ENCODE results near the gene TRMT1L. TPM values are rescaled to one million over a fixed set of nuclear protein-coding genes. Genes with fewer than 3 reads are reported as not detected.

Gene TRMT1L
- total RNA-seq, 4 donors from 2014 or later, result 18.3 to 67.7 (median 20.9) TPM

GRCh38 chr1:185108321-185108720 lies 48.4 kb downstream of the TRMT1L start:
- TF ChIP-seq EP300 (IDR thresholded peaks at IDR 0.05; ENCODE audit: low read depth) (no peak), POLR2A (IDR thresholded peaks at IDR 0.05) (no peak)
- TF ChIP-seq, protein P1, sequence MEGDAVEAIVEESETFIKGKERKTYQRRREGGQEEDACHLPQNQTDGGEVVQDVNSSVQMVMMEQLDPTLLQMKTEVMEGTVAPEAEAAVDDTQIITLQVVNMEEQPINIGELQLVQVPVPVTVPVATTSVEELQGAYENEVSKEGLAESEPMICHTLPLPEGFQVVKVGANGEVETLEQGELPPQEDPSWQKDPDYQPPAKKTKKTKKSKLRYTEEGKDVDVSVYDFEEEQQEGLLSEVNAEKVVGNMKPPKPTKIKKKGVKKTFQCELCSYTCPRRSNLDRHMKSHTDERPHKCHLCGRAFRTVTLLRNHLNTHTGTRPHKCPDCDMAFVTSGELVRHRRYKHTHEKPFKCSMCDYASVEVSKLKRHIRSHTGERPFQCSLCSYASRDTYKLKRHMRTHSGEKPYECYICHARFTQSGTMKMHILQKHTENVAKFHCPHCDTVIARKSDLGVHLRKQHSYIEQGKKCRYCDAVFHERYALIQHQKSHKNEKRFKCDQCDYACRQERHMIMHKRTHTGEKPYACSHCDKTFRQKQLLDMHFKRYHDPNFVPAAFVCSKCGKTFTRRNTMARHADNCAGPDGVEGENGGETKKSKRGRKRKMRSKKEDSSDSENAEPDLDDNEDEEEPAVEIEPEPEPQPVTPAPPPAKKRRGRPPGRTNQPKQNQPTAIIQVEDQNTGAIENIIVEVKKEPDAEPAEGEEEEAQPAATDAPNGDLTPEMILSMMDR (IDR thresholded peaks at IDR 0.05), result no peak
- Histone ChIP-seq H3K4me1 (peaks cover 0 to 7% (median 0%) of the 10 kb centered on the region in 4 donors), H3K27me3 (no peaks in the 10 kb centered on the region), H3K9me3 (peaks cover 4 to 31% of the 10 kb centered on the region in 2 donors), H3K4me3 (no peak overlapping the region), H3K36me3 (no peaks in the 10 kb centered on the region), H3K27ac (no peak overlapping the region)
- no peak for DNase-seq
- intact Hi-C loops (cut with DNase I; ENCODE audit: low total_unique reads) (no loop called here), in situ Hi-C loops (cut with MboI; ENCODE audit: low pct_ligation_motif_present in 1 of 4, low pct_unique_long_range_greater_than_20kb in 1 of 4, low sequenced_read_pairs in 3 of 4) (no loop called here)

GRCh38 chr1:185105121-185105520 lies 51.6 kb downstream of the TRMT1L start:
- Histone ChIP-seq H3K4me1 (peaks cover 0 to 7% (median 0%) of the 10 kb centered on the region in 4 donors), H3K4me3 (no peak overlapping the region), H3K36me3 (peaks cover 0 to 23% (median 4%) of the 10 kb centered on the region in 4 donors), H3K9me3 (peaks cover 4 to 31% of the 10 kb centered on the region in 2 donors), H3K27ac (no peak overlapping the region), H3K27me3 (no peaks in the 10 kb centered on the region)
- no peak for TF ChIP-seq POLR2AphosphoS5 (IDR thresholded peaks at IDR 0.05)
- TF ChIP-seq, protein P1 (IDR thresholded peaks at IDR 0.05), result no peak
- no peak for TF ChIP-seq POLR2A (IDR thresholded peaks at IDR 0.05)
- no peak for TF ChIP-seq EP300 (IDR thresholded peaks at IDR 0.05; ENCODE audit: low read depth)
- intact Hi-C loops (cut with DNase I; ENCODE audit: low total_unique reads) (no loop called here), in situ Hi-C loops (cut with MboI; ENCODE audit: low pct_ligation_motif_present in 1 of 4, low pct_unique_long_range_greater_than_20kb in 1 of 4, low sequenced_read_pairs in 3 of 4) (no loop called here)
- no peak for DNase-seq
- WGBS, 2 donors (ENCODE audit: low coverage in 1 of 2), result 91 to 92% methylated on average over 3 of the region's 3 CpGs

DNA sequence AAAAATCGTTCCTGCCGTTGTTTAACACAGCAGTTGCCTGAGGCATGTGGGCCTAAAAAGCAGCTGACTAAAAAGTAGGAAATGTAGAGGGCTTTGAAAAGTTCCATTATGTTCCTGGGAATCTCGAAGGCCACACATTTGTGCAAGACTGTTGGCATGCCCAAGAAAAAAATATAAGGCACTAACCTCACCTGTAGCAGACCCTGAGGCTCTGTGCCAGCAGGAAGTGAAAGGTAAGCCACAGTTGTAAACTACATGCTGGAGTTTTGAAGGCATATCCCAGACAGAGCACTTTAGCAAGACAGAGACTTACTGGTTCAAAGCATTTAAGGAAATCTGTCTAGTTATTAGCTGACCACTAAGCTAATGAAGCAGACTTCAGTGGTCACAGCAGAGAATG lies 52.7 kb downstream of the TRMT1L start:
- in situ Hi-C loops (cut with MboI; ENCODE audit: low pct_ligation_motif_present in 1 of 4, low pct_unique_long_range_greater_than_20kb in 1 of 4, low sequenced_read_pairs in 3 of 4) (no loop called here), intact Hi-C loops (cut with DNase I; ENCODE audit: low total_unique reads) (no loop called here)
- Histone ChIP-seq H3K9me3 (peaks cover 4 to 30% of the 10 kb centered on the region in 2 donors), H3K4me3 (no peak overlapping the region), H3K4me1 (peaks cover 0 to 7% (median 0%) of the 10 kb centered on the region in 4 donors), H3K36me3 (peaks cover 0 to 32% (median 5%) of the 10 kb centered on the region in 4 donors), H3K27me3 (no peaks in the 10 kb centered on the region), H3K27ac (no peak overlapping the region)
- peak; percentile 46 for DNase-seq
- 53 to 70% methylated on average over 3 of the region's 3 CpGs for WGBS, 2 donors (ENCODE audit: low coverage in 1 of 2)
- TF ChIP-seq POLR2A (IDR thresholded peaks at IDR 0.05), result no peak
- TF ChIP-seq POLR2AphosphoS5 (IDR thresholded peaks at IDR 0.05), result no peak
- no peak for TF ChIP-seq EP300 (IDR thresholded peaks at IDR 0.05; ENCODE audit: low read depth)
- TF ChIP-seq, protein P1 (IDR thresholded peaks at IDR 0.05), result no peak

- Histone ChIP-seq H3K4me3 (no peak overlapping the region), H3K27ac (no peak overlapping the region), H3K36me3 (peaks cover 0 to 63% (median 5%) of the 10 kb centered on the region in 4 donors), H3K9me3 (no peaks in the 10 kb centered on the region), H3K4me1 (no peaks in the 10 kb centered on the region), H3K27me3 (no peaks in the 10 kb centered on the region)
- intact Hi-C loops (cut with DNase I; ENCODE audit: low total_unique reads) (no loop called here), in situ Hi-C loops (cut with MboI; ENCODE audit: low pct_ligation_motif_present in 1 of 4, low pct_unique_long_range_greater_than_20kb in 1 of 4, low sequenced_read_pairs in 3 of 4) (no loop called here)
- TF ChIP-seq, protein P1 (IDR thresholded peaks at IDR 0.05), result no peak
- no peak for TF ChIP-seq EP300 (IDR thresholded peaks at IDR 0.05; ENCODE audit: low read depth)
- TF ChIP-seq POLR2A (IDR thresholded peaks at IDR 0.05), result no peak
- TF ChIP-seq POLR2AphosphoS5 (IDR thresholded peaks at IDR 0.05), result no peak
- no peak for DNase-seq
- 79 to 91% methylated on average over 2 of the region's 2 CpGs for WGBS, 2 donors (ENCODE audit: low coverage in 1 of 2)
These were observed 60.2 kb downstream of the TRMT1L start for GRCh38 chr1:185096531-185096930.
